Upper lobe of left lung (tissue), 4 donors: ENCODE results near the gene DDI2.

ENCODE experiments used
- POLR2A ChIP-seq, 4 donors: fragments of 450-650 bp; IDR thresholded peaks; one replicate each; pipeline ENCODE4 v1.5.1; 2016 to 2017; ENCODE audit warnings: antibody characterized with exemption in 4 of 4, mild to moderate bottlenecking in 2 of 4
- POLR2AphosphoS5 ChIP-seq, 2 donors: sonication (generic); formaldehyde crosslinking; IDR thresholded peaks; one replicate each; pipeline ENCODE4 v1.5.1; 2017; ENCODE audit warnings: antibody characterized with exemption in 2 of 2
- TF ChIP-seq, protein P1 (sequence below), 6 experiments: fragments of 450-650 bp in 4 of 6; fragments of 200-600 bp in 2 of 6; sonication (generic) in 2 of 6; IDR thresholded peaks; one replicate each; pipeline ENCODE4 v1.5.1; 2016 to 2019; ENCODE audit warnings: antibody characterized with exemption in 6 of 6

- TF ChIP-seq, protein P1, sequence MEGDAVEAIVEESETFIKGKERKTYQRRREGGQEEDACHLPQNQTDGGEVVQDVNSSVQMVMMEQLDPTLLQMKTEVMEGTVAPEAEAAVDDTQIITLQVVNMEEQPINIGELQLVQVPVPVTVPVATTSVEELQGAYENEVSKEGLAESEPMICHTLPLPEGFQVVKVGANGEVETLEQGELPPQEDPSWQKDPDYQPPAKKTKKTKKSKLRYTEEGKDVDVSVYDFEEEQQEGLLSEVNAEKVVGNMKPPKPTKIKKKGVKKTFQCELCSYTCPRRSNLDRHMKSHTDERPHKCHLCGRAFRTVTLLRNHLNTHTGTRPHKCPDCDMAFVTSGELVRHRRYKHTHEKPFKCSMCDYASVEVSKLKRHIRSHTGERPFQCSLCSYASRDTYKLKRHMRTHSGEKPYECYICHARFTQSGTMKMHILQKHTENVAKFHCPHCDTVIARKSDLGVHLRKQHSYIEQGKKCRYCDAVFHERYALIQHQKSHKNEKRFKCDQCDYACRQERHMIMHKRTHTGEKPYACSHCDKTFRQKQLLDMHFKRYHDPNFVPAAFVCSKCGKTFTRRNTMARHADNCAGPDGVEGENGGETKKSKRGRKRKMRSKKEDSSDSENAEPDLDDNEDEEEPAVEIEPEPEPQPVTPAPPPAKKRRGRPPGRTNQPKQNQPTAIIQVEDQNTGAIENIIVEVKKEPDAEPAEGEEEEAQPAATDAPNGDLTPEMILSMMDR (IDR thresholded peaks at IDR 0.05), result no peak
- no peak for TF ChIP-seq POLR2A (IDR thresholded peaks at IDR 0.05)
- TF ChIP-seq POLR2AphosphoS5 (IDR thresholded peaks at IDR 0.05), result no peak
These were observed 50.1 kb downstream of the DDI2 start for GRCh38 chr1:15667362-15667761.
